ENCODE measurements around the gene SRP14. TPM values are rescaled to one million over a fixed set of nuclear protein-coding genes. Genes with fewer than 3 reads are reported as not detected.

Gene SRP14
- total RNA-seq, 1 experiment from 2014 or later: 200 TPM

DNA sequence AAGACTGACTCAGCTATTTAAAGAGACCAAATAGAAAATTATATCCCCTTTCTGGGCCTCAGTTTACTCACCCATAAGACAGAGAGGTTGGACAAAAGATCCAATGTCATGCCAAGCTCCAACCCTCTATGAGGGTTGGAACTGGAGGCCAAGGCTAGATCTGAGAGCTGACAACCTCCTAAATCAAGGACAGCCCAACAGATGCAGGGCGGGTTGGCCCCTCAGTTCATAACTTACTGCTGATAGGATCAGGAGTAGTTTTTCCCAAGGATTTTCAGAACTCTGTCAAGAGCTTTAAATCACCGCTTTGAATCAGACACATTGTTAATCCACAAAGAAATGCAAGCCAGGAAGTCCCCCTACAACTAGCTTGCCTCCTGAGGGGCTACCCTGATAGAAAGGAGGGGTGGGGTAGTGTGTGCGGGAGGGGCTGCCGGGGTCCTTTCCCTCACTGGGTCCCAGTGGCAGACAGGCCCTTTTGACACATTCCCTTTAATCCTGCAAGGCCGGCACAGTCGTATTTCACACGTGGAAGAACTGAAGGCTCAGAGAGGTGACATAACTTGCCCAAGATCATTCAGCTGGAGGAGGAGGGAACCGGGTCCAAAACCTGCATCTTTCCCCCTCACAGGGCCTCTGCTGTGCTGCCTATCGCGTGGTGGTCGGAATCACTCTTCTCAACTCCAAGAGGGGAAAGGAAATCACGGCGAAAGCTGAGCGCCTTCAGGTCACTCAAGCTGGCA, 48.3 kb upstream of the SRP14 start:
- Histone ChIP-seq H2BK120ac (ENCODE audit: low read depth, low read length, poor library complexity, severe bottlenecking) (no peak overlapping the region), H3K27ac (ENCODE audit: insufficient read length, low read depth, low read length) (no peak overlapping the region), H3K79me1 (ENCODE audit: insufficient read depth, low read depth, low read length, poor library complexity, severe bottlenecking) (no peaks in the 10 kb centered on the region), H3K9ac (ENCODE audit: extremely low read depth, insufficient read length, low read length) (no peak overlapping the region), H3K4ac (ENCODE audit: low read depth, low read length) (no peak overlapping the region), H4K8ac (replicated peaks; ENCODE audit: insufficient read length, low read depth, low read length) (no peak overlapping the region), H4K20me1 (ENCODE audit: control insufficient read depth, insufficient read depth, insufficient read length) (no peaks in the 10 kb centered on the region), H3K9me3 (ENCODE audit: control insufficient read depth, low read depth, low read length) (no peaks in the 10 kb centered on the region), H4K5ac (ENCODE audit: insufficient read length, low read depth, low read length) (no peak overlapping the region), H3K56ac (ENCODE audit: insufficient read length, low read depth, low read length) (no peak overlapping the region), H2BK12ac (ENCODE audit: insufficient read length, low read depth, low read length) (no peak overlapping the region), H2BK15ac (ENCODE audit: low read depth, low read length) (no peak overlapping the region), H3K79me2 (ENCODE audit: insufficient read depth, low read length) (no peaks in the 10 kb centered on the region), H2AFZ (ENCODE audit: low read length) (no peak overlapping the region), H3K4me1 (ENCODE audit: insufficient read depth, low read length) (peaks cover 24% of the 10 kb centered on the region), H3K27me3 (ENCODE audit: insufficient read depth, low read length) (no peaks in the 10 kb centered on the region; the same call in 1 of the 2 replicates), H3K23me2 (ENCODE audit: insufficient read length, low read depth, low read length, poor library complexity, severe bottlenecking) (no peaks in the 10 kb centered on the region), H2BK20ac (ENCODE audit: low read depth, low read length, poor library complexity, severe bottlenecking) (no peak overlapping the region), H3K18ac (ENCODE audit: insufficient read length, low read depth, low read length) (no peak overlapping the region), H3K14ac (ENCODE audit: insufficient read depth, low read length) (no peak overlapping the region; the same call in 1 of the 2 replicates), H4K91ac (ENCODE audit: insufficient read length, low read depth, low read length) (no peak overlapping the region), H3K23ac (ENCODE audit: insufficient read length, low read depth, low read length) (no peak overlapping the region), H2AK5ac (ENCODE audit: insufficient read length, low read length) (no peak overlapping the region), H3K4me2 (ENCODE audit: insufficient read depth, insufficient read length, low read length) (no peak overlapping the region), H3T11ph (ENCODE audit: low read length) (no peak overlapping the region), H2BK5ac (ENCODE audit: insufficient read length, low read length) (no peak overlapping the region)
- no CpG with 5 or more reads among the region's 14 CpGs for WGBS (ENCODE audit: extremely low coverage, insufficient read length, low lambda C conversion rate)
- peaks cover 26% of the 10 kb centered on the region for H3K27me3 Mint-ChIP-seq (ENCODE audit: low read depth)
- peaks cover 5 to 25% (median 11%) of the 10 kb centered on the region in 3 experiments for H3K36me3 Mint-ChIP-seq (ENCODE audit: insufficient read depth in 1 of 3, low read depth in 3 of 3)
- TF ChIP-seq, protein P1, sequence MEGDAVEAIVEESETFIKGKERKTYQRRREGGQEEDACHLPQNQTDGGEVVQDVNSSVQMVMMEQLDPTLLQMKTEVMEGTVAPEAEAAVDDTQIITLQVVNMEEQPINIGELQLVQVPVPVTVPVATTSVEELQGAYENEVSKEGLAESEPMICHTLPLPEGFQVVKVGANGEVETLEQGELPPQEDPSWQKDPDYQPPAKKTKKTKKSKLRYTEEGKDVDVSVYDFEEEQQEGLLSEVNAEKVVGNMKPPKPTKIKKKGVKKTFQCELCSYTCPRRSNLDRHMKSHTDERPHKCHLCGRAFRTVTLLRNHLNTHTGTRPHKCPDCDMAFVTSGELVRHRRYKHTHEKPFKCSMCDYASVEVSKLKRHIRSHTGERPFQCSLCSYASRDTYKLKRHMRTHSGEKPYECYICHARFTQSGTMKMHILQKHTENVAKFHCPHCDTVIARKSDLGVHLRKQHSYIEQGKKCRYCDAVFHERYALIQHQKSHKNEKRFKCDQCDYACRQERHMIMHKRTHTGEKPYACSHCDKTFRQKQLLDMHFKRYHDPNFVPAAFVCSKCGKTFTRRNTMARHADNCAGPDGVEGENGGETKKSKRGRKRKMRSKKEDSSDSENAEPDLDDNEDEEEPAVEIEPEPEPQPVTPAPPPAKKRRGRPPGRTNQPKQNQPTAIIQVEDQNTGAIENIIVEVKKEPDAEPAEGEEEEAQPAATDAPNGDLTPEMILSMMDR (conservative IDR thresholded peaks at IDR 0.05): no peak
- DNase-seq: no peak
- H3K4me1 Mint-ChIP-seq: peaks cover 72 to 81% of the 10 kb centered on the region in 2 experiments
- H3K27ac Mint-ChIP-seq: peak overlapping the region in 1 of 3 experiments; percentile 70; a peak in 3 of 7 replicates
- no peaks in the 10 kb centered on the region for H3K9me3 Mint-ChIP-seq
- H3K4me3 Mint-ChIP-seq: no peak overlapping the region
